K562 (cell line): ENCODE measurements around the gene SPTA1. TPM values are rescaled to one million over a fixed set of nuclear protein-coding genes. Genes with fewer than 3 reads are reported as not detected.

Experiments
- CBFB ChIP-seq: sonication (generic); formaldehyde crosslinking; IDR thresholded peaks from 2 replicates; pipeline ENCODE4 v1.4.0; 2020; ENCODE audit warnings: mild to moderate bottlenecking, missing genetic modification reagents
- KLF1 ChIP-seq: fragments of 450-650 bp; IDR thresholded peaks from 2 replicates; pipeline ENCODE4 v1.6.1; 2016; ENCODE audit warnings: missing genetic modification characterization, missing compliant biosample characterization
- POLR2A ChIP-seq: fragments of 450-650 bp; conservative IDR thresholded peaks from 2 replicates; pipeline ENCODE4 v1.6.1; 2016
- RFX7 ChIP-seq: fragments of 250-450 bp; sonication (Bioruptor Pico); IDR thresholded peaks from 2 replicates; pipeline ENCODE4 v1.5.1; 2021; ENCODE audit warnings: mild to moderate bottlenecking
- SMARCA4 ChIP-seq: fragments of 450-650 bp; IDR thresholded peaks from 2 replicates; pipeline ENCODE4 v1.6.1; 2016
- ZFP36 ChIP-seq: fragments of 150-350 bp; IDR thresholded peaks from 2 replicates; pipeline ENCODE4 v1.6.1; 2018; ENCODE audit warnings: low read length, low read depth; ENCODE audit not compliant: partially characterized antibody
- ZFPM2 ChIP-seq: fragments of 250-450 bp; sonication (Bioruptor Pico); IDR thresholded peaks from 2 replicates; pipeline ENCODE4 v1.5.1; 2022; ENCODE audit warnings: mild to moderate bottlenecking
- polyA plus RNA-seq, 8 experiments: library from polyadenylated mRNA; depleted of rRNA in 4 of 8; stranded (reverse) in 5 of 8; unstranded in 3 of 8; fragments of >200 nt; fragmentation: Nextera tagmentation in 2 of 8; fragmentation: Illumina TruSeq in 1 of 8; extraction: Ambion mirVana in 2 of 8; extraction: Trizol in 1 of 8; gene quantifications; 2 replicates each; pipeline versions ENCODE4 v1.2.1 to v1.2.3, GENCODE V29; 2011 to 2014; ENCODE audit warnings: inconsistent platforms in 1 of 8, missing spikeins in 1 of 8
- total RNA-seq, 7 experiments: library from RNA; depleted of rRNA in 6 of 7; stranded (reverse); fragments of >200 nt in 6 of 7; fragmentation: Illumina TruSeq in 2 of 7; extraction: Trizol in 2 of 7; gene quantifications; 2 replicates each; pipeline versions ENCODE4 v1.2.1 to v1.2.3, GENCODE V29; 2011 to 2021; ENCODE audit warnings: low replicate concordance in 1 of 7
- TF ChIP-seq, protein P1 (sequence below), 2 experiments: fragments of 450-650 bp; conservative IDR thresholded peaks; 2 replicates each; pipeline ENCODE4 v1.6.1; 2017; ENCODE audit warnings: mild to moderate bottlenecking in 2 of 2, moderate library complexity in 2 of 2
- TF ChIP-seq, protein P2 (sequence below), 3 experiments: fragments of 200-800 bp in 1 of 3; fragments of 250-450 bp in 1 of 3; fragments of 450-650 bp in 1 of 3; sonication (Bioruptor Pico) in 1 of 3; sonication (Bioruptor generic) in 1 of 3; formaldehyde crosslinking in 1 of 3; IDR thresholded peaks; 2 replicates each; pipeline versions ENCODE4 v1.6.1 to v1.8.0; 2016 to 2022; ENCODE audit warnings: mild to moderate bottlenecking in 2 of 3, missing genetic modification characterization in 2 of 3, missing compliant biosample characterization in 1 of 3, moderate library complexity in 1 of 3
- TF ChIP-seq, protein P3 (sequence below): sonication (generic); formaldehyde crosslinking; IDR thresholded peaks from 2 replicates; pipeline ENCODE4 v1.4.0; 2020; ENCODE audit warnings: mild to moderate bottlenecking, missing genetic modification reagents
- TF ChIP-seq, protein P4 (sequence below): sonication (generic); formaldehyde crosslinking; IDR thresholded peaks from 2 replicates; pipeline ENCODE4 v1.8.1; 2023; ENCODE audit warnings: mild to moderate bottlenecking, missing genetic modification reagents

The SPTA1 gene
- total and polyA plus RNA-seq, 9 of the 15 experiments (the other 6 are each of a cell fraction or from before 2014, with no cell fraction given), result 11.0 to 62.1 (median 45.9) TPM

DNA sequence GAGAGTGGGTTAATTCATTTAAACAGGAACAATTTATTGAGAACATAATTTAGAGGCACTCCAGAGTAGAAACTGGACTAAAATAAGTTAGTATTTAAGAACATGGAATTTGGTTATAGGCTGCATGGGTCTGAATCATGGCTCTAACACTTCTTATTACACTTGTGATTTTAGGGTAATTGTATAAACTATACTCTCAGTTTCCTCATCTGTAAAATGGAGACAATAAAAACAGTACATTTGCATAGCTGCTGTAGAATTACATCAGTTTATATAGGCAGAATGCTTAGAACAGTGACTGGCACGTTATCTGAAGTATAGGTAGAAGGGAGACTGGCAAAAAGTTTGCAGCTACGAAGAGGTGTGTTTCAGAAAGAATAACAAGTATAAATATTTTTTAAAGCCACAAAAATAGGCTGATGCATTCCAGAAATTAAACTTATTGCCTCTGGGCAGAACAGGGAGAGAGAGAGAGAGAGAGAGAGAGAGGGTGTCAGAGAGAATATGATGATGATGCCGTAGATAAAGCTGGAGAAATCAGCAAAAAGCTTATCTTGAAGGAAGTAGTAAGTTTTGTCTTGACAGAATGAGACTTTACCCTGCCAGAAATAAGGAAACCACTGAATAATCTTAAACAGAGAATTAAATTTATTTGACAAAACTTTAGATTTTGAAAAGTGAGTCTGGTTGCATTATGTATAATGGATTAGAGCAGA lies 42.2 kb upstream of the SPTA1 start (continued):
- TF ChIP-seq, protein P1, sequence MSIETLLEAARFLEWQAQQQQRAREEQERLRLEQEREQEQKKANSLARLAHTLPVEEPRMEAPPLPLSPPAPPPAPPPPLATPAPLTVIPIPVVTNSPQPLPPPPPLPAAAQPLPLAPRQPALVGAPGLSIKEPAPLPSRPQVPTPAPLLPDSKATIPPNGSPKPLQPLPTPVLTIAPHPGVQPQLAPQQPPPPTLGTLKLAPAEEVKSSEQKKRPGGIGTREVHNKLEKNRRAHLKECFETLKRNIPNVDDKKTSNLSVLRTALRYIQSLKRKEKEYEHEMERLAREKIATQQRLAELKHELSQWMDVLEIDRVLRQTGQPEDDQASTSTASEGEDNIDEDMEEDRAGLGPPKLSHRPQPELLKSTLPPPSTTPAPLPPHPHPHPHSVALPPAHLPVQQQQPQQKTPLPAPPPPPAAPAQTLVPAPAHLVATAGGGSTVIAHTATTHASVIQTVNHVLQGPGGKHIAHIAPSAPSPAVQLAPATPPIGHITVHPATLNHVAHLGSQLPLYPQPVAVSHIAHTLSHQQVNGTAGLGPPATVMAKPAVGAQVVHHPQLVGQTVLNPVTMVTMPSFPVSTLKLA (conservative IDR thresholded peaks at IDR 0.05), result 0 out of 4 replicates have a peak, but pooled peaks of 1 of the 2 experiments have one; percentile 6
- TF ChIP-seq RFX7 (no peak), ZFPM2 (CRISPR knock-in tag) (no peak), SMARCA4 (peak; percentile 68), CBFB (CRISPR knock-in tag) (no peak), POLR2A (no peak), ZFP36 (no peak), KLF1 (tag) (no peak)
- TF ChIP-seq, protein P2, sequence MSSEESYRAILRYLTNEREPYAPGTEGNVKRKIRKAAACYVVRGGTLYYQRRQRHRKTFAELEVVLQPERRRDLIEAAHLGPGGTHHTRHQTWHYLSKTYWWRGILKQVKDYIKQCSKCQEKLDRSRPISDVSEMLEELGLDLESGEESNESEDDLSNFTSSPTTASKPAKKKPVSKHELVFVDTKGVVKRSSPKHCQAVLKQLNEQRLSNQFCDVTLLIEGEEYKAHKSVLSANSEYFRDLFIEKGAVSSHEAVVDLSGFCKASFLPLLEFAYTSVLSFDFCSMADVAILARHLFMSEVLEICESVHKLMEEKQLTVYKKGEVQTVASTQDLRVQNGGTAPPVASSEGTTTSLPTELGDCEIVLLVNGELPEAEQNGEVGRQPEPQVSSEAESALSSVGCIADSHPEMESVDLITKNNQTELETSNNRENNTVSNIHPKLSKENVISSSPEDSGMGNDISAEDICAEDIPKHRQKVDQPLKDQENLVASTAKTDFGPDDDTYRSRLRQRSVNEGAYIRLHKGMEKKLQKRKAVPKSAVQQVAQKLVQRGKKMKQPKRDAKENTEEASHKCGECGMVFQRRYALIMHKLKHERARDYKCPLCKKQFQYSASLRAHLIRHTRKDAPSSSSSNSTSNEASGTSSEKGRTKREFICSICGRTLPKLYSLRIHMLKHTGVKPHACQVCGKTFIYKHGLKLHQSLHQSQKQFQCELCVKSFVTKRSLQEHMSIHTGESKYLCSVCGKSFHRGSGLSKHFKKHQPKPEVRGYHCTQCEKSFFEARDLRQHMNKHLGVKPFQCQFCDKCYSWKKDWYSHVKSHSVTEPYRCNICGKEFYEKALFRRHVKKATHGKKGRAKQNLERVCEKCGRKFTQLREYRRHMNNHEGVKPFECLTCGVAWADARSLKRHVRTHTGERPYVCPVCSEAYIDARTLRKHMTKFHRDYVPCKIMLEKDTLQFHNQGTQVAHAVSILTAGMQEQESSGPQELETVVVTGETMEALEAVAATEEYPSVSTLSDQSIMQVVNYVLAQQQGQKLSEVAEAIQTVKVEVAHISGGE (CRISPR knock-in tag; IDR thresholded peaks at IDR 0.05), result no peak
- TF ChIP-seq, protein P3, sequence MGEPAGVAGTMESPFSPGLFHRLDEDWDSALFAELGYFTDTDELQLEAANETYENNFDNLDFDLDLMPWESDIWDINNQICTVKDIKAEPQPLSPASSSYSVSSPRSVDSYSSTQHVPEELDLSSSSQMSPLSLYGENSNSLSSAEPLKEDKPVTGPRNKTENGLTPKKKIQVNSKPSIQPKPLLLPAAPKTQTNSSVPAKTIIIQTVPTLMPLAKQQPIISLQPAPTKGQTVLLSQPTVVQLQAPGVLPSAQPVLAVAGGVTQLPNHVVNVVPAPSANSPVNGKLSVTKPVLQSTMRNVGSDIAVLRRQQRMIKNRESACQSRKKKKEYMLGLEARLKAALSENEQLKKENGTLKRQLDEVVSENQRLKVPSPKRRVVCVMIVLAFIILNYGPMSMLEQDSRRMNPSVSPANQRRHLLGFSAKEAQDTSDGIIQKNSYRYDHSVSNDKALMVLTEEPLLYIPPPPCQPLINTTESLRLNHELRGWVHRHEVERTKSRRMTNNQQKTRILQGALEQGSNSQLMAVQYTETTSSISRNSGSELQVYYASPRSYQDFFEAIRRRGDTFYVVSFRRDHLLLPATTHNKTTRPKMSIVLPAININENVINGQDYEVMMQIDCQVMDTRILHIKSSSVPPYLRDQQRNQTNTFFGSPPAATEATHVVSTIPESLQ (CRISPR knock-in tag), result no peak
- TF ChIP-seq, protein P4, sequence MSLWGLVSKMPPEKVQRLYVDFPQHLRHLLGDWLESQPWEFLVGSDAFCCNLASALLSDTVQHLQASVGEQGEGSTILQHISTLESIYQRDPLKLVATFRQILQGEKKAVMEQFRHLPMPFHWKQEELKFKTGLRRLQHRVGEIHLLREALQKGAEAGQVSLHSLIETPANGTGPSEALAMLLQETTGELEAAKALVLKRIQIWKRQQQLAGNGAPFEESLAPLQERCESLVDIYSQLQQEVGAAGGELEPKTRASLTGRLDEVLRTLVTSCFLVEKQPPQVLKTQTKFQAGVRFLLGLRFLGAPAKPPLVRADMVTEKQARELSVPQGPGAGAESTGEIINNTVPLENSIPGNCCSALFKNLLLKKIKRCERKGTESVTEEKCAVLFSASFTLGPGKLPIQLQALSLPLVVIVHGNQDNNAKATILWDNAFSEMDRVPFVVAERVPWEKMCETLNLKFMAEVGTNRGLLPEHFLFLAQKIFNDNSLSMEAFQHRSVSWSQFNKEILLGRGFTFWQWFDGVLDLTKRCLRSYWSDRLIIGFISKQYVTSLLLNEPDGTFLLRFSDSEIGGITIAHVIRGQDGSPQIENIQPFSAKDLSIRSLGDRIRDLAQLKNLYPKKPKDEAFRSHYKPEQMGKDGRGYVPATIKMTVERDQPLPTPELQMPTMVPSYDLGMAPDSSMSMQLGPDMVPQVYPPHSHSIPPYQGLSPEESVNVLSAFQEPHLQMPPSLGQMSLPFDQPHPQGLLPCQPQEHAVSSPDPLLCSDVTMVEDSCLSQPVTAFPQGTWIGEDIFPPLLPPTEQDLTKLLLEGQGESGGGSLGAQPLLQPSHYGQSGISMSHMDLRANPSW, result no peak
